Osteocyte (in vitro differentiated cells): ENCODE results near the gene PPP2R5C. TPM values are rescaled to one million over a fixed set of nuclear protein-coding genes. Genes with fewer than 3 reads are reported as not detected.

Source experiments
- DNase-seq: peaks from one replicate; pipeline ENCODE4 v3.0.0; 2021; ENCODE audit warnings: mixed read lengths; ENCODE audit not compliant: unreplicated experiment; ENCODE audit errors: extremely low spot score
- H3K27ac Mint-ChIP-seq: one replicate; pipeline ENCODE4 v1.8.0; 2021; ENCODE audit warnings: mild to moderate bottlenecking, mixed read lengths; ENCODE audit not compliant: unreplicated experiment
- H3K27me3 Mint-ChIP-seq: one replicate; pipeline ENCODE4 v1.8.0; 2021; ENCODE audit warnings: mixed read lengths; ENCODE audit not compliant: unreplicated experiment
- H3K36me3 Mint-ChIP-seq: one replicate; pipeline ENCODE4 v1.8.0; 2021; ENCODE audit warnings: mixed read lengths; ENCODE audit not compliant: unreplicated experiment
- H3K4me1 Mint-ChIP-seq: one replicate; pipeline ENCODE4 v1.8.0; 2021; ENCODE audit warnings: mixed read lengths; ENCODE audit not compliant: unreplicated experiment
- H3K4me3 Mint-ChIP-seq: one replicate; pipeline ENCODE4 v1.8.0; 2021; ENCODE audit warnings: mild to moderate bottlenecking, moderate library complexity, mixed read lengths; ENCODE audit not compliant: unreplicated experiment
- H3K9me3 Mint-ChIP-seq: one replicate; pipeline ENCODE4 v1.8.0; 2021; ENCODE audit warnings: mixed read lengths; ENCODE audit not compliant: unreplicated experiment
- CTCF ChIP-seq: fragments of 200-600 bp; sonication (generic); IDR thresholded peaks from 2 replicates; pipeline ENCODE4 v1.5.0; 2021; ENCODE audit warnings: antibody characterized with exemption, mild to moderate bottlenecking, moderate library complexity
- total RNA-seq: library from RNA; stranded (reverse); gene quantifications from 2 replicates; pipeline ENCODE4 v1.2.1, GENCODE V29; 2021

Gene PPP2R5C
- total RNA-seq, 1 donor from 2014 or later: 116 TPM

- peaks cover 10% of the 10 kb centered on the region for H3K4me1 Mint-ChIP-seq
- no peaks in the 10 kb centered on the region for H3K27me3 Mint-ChIP-seq
- TF ChIP-seq CTCF: no peak
- no peak overlapping the region for H3K4me3 Mint-ChIP-seq
- DNase-seq: no peak
- peaks cover 22% of the 10 kb centered on the region for H3K36me3 Mint-ChIP-seq
- H3K9me3 Mint-ChIP-seq: no peaks in the 10 kb centered on the region
- H3K27ac Mint-ChIP-seq: no peak overlapping the region
These were observed 60.0 kb downstream of the PPP2R5C start for GRCh38 chr14:101821528-101821927.

- TF ChIP-seq CTCF: no peak
- Mint-ChIP-seq H3K27ac (no peak overlapping the region), H3K27me3 (no peaks in the 10 kb centered on the region), H3K4me1 (peaks cover 10% of the 10 kb centered on the region), H3K9me3 (no peaks in the 10 kb centered on the region), H3K36me3 (peaks cover 28% of the 10 kb centered on the region), H3K4me3 (no peak overlapping the region)
- no peak for DNase-seq
These were observed 61.6 kb downstream of the PPP2R5C start for GRCh38 chr14:101823066-101823465.

- no peak for TF ChIP-seq CTCF
- H3K27ac Mint-ChIP-seq: no peak overlapping the region
- DNase-seq: no peak
- H3K9me3 Mint-ChIP-seq: no peaks in the 10 kb centered on the region
- peaks cover 28% of the 10 kb centered on the region for H3K36me3 Mint-ChIP-seq
- H3K4me1 Mint-ChIP-seq: peaks cover 10% of the 10 kb centered on the region
- H3K4me3 Mint-ChIP-seq: no peak overlapping the region
- no peaks in the 10 kb centered on the region for H3K27me3 Mint-ChIP-seq
These were observed 62.1 kb downstream of the PPP2R5C start for GRCh38 chr14:101823511-101824120.

- H3K9me3 Mint-ChIP-seq: no peaks in the 10 kb centered on the region
- DNase-seq: no peak
- H3K4me3 Mint-ChIP-seq: no peak overlapping the region
- no peak overlapping the region for H3K27ac Mint-ChIP-seq
- no peaks in the 10 kb centered on the region for H3K27me3 Mint-ChIP-seq
- H3K4me1 Mint-ChIP-seq: peaks cover 17% of the 10 kb centered on the region
- TF ChIP-seq CTCF: no peak
- peaks cover 28% of the 10 kb centered on the region for H3K36me3 Mint-ChIP-seq
These were observed 62.8 kb downstream of the PPP2R5C start for GRCh38 chr14:101824339-101824727.

GRCh38 chr14:101825797-101826196 is 64.3 kb downstream of the PPP2R5C start:
- Mint-ChIP-seq H3K9me3 (no peaks in the 10 kb centered on the region), H3K27me3 (no peaks in the 10 kb centered on the region), H3K4me1 (peaks cover 17% of the 10 kb centered on the region), H3K36me3 (peaks cover 27% of the 10 kb centered on the region), H3K4me3 (no peak overlapping the region), H3K27ac (no peak overlapping the region)
- no peak for TF ChIP-seq CTCF
- DNase-seq: no peak
